HG03342 (cell line): ENCODE measurements around the gene RASL10A.

Source experiments
- ATAC-seq: cut with Tn5 transposase; IDR thresholded peaks from one replicate; pipeline ENCODE4 v1.9.1; 2021; ENCODE audit warnings: mild to moderate bottlenecking, moderate library complexity; ENCODE audit not compliant: unreplicated experiment

RASL10A gene

GRCh38 chr22:29325356-29325755 lies 9.9 kb upstream of the RASL10A start:
- no peak for ATAC-seq

GRCh38 chr22:29323641-29324040 lies 8.1 kb upstream of the RASL10A start:
- ATAC-seq, result no peak

DNA sequence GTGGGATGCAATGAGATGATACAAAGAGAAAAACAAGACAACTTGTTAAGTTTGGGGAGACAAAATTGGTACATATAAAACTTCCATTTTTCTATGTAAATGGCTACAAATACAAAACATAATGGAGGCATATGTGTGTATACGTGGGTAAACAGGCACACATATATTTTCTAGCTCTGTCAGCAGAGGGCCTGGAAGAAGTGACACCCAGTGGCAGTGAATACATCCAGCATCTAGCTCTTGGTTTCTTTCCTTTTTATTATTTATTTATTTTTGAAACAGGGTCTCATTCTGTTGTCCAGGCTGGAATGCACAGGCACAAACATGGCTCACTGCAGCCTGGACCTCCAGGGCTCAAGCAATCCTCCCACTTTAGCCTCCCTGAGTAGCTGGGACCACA lies 5.0 kb upstream of the RASL10A start:
- no peak for ATAC-seq

GRCh38 chr22:29319072-29319471 lies 3.6 kb upstream of the RASL10A start:
- ATAC-seq, result no peak

DNA sequence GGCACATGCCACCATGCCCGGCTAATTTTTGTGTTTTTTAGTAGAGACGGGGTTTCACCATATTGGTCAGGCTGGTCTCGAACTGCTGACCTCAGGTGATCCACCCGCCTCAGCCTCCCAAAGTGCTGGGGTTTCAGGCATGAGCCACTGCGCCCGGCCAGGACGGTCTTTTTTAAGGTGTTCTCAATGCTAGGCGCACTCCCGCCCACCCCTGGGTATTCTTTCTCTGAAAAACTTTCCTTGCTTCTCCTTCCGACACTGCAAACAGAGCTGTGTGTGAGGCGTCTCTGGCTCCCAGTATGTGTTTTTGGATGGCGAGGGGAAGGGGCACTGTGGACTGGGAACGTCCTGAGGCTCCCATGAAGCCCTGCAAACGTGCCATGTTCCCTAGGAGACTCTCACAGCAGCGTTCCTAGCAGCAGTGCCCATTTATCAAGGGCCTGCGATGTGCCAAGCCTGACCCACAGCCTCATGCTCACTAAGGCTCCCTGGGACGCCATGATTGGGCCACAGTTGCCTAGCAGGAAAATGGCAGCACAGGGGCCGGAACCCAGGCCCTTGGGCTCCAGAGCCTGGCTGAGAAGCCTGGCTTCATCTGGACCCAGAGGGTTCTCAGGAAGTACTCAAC lies 2.4 kb upstream of the RASL10A start:
- no peak for ATAC-seq

DNA sequence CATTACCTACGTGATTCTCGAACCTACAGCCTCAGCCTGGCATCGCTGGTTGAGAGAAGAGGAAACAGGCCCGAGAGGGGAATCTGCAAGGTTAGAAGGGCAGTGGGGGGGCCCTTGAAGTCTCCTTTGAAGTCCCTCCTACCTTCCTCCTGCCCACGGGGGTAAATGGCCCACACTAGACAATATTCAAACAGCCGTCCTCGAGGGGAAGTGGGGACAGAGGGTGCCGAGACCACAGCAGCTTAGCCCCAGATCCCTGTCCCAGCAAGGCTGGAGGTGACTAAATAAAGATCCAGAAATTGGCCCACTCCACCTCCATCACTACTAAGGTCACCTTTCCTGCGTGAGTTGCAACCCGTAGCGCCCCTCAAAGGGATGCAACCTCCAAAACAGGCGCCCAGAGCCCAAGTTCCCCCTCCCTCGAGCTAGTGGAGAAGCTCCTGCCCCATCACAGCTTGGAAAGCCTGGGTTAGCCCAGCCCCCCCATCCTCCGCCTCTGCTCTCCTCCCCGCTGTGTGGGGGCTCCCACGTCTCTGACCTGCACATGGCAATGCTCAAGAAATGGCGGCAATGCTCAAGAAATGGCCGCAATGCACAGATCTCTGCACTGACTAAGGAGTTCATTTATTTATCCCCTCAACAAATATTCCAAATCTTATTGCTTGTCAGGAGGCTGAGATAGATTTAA lies 788 bp upstream of the RASL10A start:
- ATAC-seq, result no peak

DNA sequence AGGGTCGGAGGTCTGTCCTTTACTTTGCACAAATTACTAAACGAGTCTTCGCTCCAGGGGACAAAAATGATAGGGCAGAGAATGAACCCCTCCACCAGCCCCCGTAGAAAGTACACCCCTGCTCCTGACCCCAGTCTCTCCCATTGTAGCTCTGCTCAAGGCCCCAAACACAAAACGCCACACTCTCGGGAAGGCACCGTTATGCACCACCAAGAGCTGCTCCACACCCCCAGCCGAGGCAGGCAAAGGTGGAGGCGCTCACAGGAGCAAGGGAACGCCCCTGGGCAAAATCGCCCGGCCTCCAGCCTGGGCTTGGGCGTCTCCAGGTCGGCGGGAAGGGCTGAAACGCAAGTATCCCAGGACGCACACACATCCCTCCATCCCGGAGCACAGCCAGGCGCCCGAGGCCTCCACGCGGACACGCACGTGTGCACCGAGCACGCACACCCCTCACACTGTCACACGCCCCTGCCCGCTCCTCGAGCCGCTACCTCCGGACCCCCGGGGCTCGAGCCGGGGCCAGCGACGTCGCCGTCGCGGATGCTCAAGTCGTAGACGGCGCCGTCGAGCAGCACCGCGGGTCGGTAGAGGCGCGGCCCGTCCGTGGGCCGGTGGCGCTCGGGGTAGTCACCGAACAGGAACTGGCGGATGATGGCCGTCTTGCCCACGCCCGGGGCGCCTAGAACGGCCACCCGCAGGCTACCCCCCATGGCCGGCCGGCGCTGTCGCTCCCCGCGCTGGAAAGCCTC lies 786 bp downstream of the RASL10A start:
- ATAC-seq, result no peak

GRCh38 chr22:29313576-29314466 lies 1.7 kb downstream of the RASL10A start:
- ATAC-seq, result no peak

- no peak for ATAC-seq
Measured at GRCh38 chr22:29313126-29313575, 2.3 kb downstream of the RASL10A start.

DNA sequence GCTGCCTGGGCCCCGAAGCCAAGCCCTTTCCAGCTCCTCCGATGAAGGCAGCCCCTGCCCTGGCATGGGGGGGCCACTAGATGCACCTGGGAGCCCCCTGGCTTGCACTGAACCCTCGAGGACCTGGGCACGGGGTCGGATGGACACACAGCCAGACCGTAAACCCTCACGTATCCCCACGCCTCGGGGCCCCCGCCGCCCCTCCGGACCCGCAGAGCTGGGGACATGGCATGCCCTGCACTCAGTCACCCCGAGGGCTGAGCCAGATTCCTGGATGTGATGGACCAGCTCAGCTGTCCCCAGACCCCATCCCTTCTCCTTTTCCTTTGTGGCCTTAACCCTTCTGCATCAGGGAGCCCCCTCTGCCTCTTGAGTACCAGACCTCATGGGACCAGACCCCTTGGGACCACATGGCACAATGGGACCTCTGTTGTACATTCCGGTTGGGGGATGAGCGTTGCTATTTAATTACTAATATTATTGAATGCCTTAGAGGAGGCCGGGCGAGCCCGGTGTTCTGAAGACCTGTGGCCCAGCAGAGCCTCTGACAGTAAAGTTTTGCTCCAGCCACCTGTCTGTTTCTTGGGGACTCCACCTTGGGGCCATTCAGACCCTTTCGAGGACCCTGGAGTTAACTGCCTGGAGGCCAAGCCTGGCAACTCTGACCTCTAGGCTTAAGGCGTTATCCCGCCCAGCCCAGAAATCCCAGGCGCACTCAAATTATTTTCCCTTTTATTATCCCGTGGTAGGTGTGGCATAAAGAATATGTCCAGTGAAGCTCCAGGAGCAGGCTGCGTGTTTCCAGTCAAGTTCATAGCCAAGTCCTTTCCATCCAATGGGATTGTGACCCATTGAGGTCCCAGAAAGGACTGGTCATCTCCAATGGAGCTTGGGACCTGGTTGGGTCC lies 3.0 kb downstream of the RASL10A start:
- ATAC-seq, result no peak

- no peak for ATAC-seq
Measured at GRCh38 chr22:29311464-29312217, 3.9 kb downstream of the RASL10A start.

GRCh38 chr22:29310863-29311339 lies 4.6 kb downstream of the RASL10A start:
- no peak for ATAC-seq

DNA sequence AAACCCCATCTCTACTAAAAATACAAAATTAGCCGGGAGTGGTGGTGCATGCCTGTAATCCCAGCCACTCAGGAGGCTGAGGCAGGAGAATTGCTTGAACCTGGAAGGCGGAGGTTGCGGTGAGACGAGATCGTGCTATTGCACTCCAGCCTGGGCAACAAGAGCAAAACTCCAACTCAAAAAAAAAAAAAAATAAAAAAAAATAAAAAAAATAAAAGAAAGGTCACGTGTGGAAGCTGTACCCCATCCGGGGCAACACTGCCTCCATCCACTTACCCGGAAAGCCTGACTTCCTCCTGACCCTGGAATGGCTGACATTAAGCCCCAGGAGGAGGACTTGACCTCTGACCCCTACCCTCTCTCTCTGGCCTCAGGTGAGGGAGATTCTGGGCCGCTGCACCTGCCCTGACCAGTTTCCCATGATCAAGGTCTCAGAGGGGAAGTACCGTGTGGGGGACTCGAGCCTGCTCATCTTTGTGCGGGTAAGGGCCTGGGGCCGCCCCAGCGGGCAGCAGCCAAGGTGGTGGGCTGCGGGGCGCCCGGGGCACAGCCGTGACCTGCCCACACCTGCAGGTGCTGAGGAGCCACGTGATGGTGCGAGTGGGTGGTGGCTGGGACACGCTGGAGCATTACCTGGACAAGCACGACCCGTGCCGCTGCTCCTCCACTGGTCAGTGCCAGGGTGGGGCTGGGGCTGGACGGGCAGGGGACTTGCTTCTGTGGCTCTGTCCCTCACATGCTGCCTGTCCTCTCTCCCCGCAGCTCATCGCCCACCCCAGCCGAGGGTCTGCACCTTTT lies 5.2 kb downstream of the RASL10A start:
- ATAC-seq, result no peak

GRCh38 chr22:29309332-29310064 lies 6.0 kb downstream of the RASL10A start:
- no peak for ATAC-seq

- ATAC-seq, result no peak
Measured at GRCh38 chr22:29308791-29309262, 6.7 kb downstream of the RASL10A start.

- no peak for ATAC-seq
Measured at GRCh38 chr22:29308148-29308790, 7.2 kb downstream of the RASL10A start.

DNA sequence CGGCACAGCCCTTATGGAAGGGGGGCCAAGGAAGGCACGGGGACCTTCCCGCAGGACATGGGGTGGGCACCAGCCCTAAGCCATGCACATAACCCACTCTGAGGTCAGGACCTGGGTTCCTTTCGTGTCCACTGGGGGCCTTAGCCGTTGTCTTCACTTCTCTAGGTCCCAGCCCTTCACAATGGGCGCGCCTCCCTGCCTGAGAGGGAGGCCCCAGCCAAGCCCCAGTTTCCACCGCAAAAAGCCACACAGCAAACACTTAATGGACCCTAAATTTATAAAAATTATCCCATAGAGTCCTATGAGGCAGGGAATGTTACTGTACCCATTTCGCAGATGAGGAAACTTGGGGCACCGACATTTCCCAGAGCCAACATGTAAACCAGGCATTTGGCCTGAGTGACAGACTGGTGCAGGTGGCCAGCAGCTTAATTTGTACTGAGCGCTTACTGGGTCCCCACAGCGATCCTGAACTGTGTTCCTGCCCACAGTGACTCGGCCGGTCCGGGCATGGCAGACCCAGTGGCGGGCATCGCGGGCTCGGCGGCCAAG lies 7.8 kb downstream of the RASL10A start:
- ATAC-seq, result no peak
